H1 (cell line): ENCODE measurements around the gene GPR139. TPM values are rescaled to one million over a fixed set of nuclear protein-coding genes. Genes with fewer than 3 reads are reported as not detected.

Experiments
- CTCF ChIA-PET: fragments of 300-600 bp; sonication (Branson Sonifier 250); formaldehyde crosslinking; loops from one replicate; lab custom pipeline; 2021; ENCODE audit not compliant: partially characterized antibody; lab: Charles Lee
- POLR2A ChIA-PET: fragments of 300-600 bp; sonication (Branson Sonifier 250); formaldehyde crosslinking; loops from one replicate; lab custom pipeline; 2021; ENCODE audit warnings: inconsistent platforms; ENCODE audit not compliant: partially characterized antibody; lab: Charles Lee
- DNase-seq, 2 experiments: peaks; one replicate each; pipeline versions ENCODE4 v3.0.0 to v3.0.0-alpha.2; 2010 to 2022; ENCODE audit warnings: low spot score in 2 of 2, low read depth in 1 of 2, mixed read lengths in 1 of 2
- FAIRE-seq: peaks from 2 replicates; lab custom pipeline; 2011; peaks lifted over from hg19 to GRCh38; lab: Jason Lieb, UNC
- H2AFZ ChIP-seq: 2 replicates; pipeline ENCODE4 v1.8.1; 2012; ENCODE audit warnings: low read length, inconsistent platforms
- H2AK5ac ChIP-seq: 2 replicates; pipeline ENCODE4 v1.6.1; 2013; ENCODE audit warnings: low read depth, low read length
- H2BK120ac ChIP-seq: replicated peaks from 2 replicates; pipeline ENCODE3; 2013; ENCODE audit warnings: low read depth, low read length, inconsistent platforms
- H2BK12ac ChIP-seq: 2 replicates; pipeline ENCODE4 v1.6.1; 2013; ENCODE audit warnings: low read depth, low read length
- H2BK15ac ChIP-seq: 2 replicates; pipeline ENCODE4 v1.6.1; 2013; ENCODE audit warnings: low read length
- H2BK20ac ChIP-seq: 2 replicates; pipeline ENCODE4 v1.6.1; 2013; ENCODE audit warnings: low read length
- H2BK5ac ChIP-seq: 2 replicates; pipeline ENCODE4 v1.6.1; 2013; ENCODE audit warnings: low read depth, low read length
- H3K14ac ChIP-seq: 2 replicates; pipeline ENCODE4 v1.6.1; 2013; ENCODE audit warnings: inconsistent platforms; ENCODE audit not compliant: insufficient read length
- H3K18ac ChIP-seq: 2 replicates; pipeline ENCODE4 v1.6.1; 2013; ENCODE audit warnings: low read length; ENCODE audit errors: extremely low read depth
- H3K23ac ChIP-seq: 2 replicates; pipeline ENCODE4 v1.6.1; 2013; ENCODE audit warnings: inconsistent platforms; ENCODE audit not compliant: insufficient read length
- H3K23me2 ChIP-seq: 2 replicates; pipeline ENCODE4 v1.6.1; 2013; ENCODE audit warnings: low read depth, low read length
- H3K27ac ChIP-seq: 2 replicates; pipeline ENCODE4 v1.6.1; 2011; ENCODE audit warnings: low read depth, low read length, inconsistent platforms
- H3K27me3 ChIP-seq, 4 experiments: replicated peaks in 1 of 4; 1 replicate in 1 of 4; 2 replicates in 3 of 4; pipeline versions ENCODE4 v1.6.1 to v1.8.1; 2011 to 2013; ENCODE audit warnings: low read length in 3 of 4, mild to moderate bottlenecking in 3 of 4, inconsistent platforms in 2 of 4, mixed read lengths in 2 of 4, moderate library complexity in 1 of 4; ENCODE audit not compliant: control insufficient read depth in 3 of 4, insufficient read depth in 3 of 4; ENCODE audit errors: extremely low read depth in 1 of 4
- H3K36me3 ChIP-seq, 4 experiments: 2 replicates each; pipeline versions ENCODE4 v1.6.1 to v1.8.1; 2011 to 2013; ENCODE audit warnings: mild to moderate bottlenecking in 4 of 4, low read length in 3 of 4, moderate library complexity in 2 of 4, control low read depth in 1 of 4, inconsistent platforms in 1 of 4; ENCODE audit not compliant: insufficient read depth in 4 of 4, control insufficient read depth in 2 of 4
- H3K4ac ChIP-seq: replicated peaks from 2 replicates; pipeline ENCODE3; 2013; ENCODE audit warnings: low read length, low read depth, mixed read lengths, inconsistent platforms; ENCODE audit not compliant: insufficient read length
- H3K4me1 ChIP-seq, 4 experiments: replicated peaks in 1 of 4; 1 replicate in 1 of 4; 2 replicates in 3 of 4; pipeline versions ENCODE4 v1.6.1 to v1.8.1; 2011 to 2013; ENCODE audit warnings: low read length in 3 of 4, inconsistent platforms in 2 of 4, mixed read lengths in 1 of 4; ENCODE audit not compliant: insufficient read depth in 4 of 4, control insufficient read depth in 3 of 4
- H3K4me2 ChIP-seq, 2 experiments: 2 replicates each; pipeline versions ENCODE4 v1.6.1 to v1.8.1; 2011 to 2013; ENCODE audit warnings: low read depth in 2 of 2, low read length in 2 of 2, control low read depth in 1 of 2, inconsistent platforms in 1 of 2, mild to moderate bottlenecking in 1 of 2; ENCODE audit not compliant: insufficient read depth in 1 of 2
- H3K4me3 ChIP-seq, 4 experiments: fragments of 200-600, 300-600 bp in 1 of 4; sonication (generic), shearing (Covaris generic), sonication (Bioruptor Twin) in 1 of 4; 2 replicates each; pipeline versions ENCODE4 v1.5.1 to v1.8.1; 2011 to 2016; ENCODE audit warnings: low read length in 4 of 4, low read depth in 3 of 4, control low read depth in 2 of 4, inconsistent platforms in 2 of 4, mild to moderate bottlenecking in 2 of 4, mixed read lengths in 1 of 4, moderate library complexity in 1 of 4; ENCODE audit not compliant: insufficient read depth in 2 of 4; ENCODE audit errors: extremely low read depth in 1 of 4
- H3K56ac ChIP-seq: replicated peaks from 2 replicates; pipeline ENCODE3; 2013; ENCODE audit warnings: low read depth, mild to moderate bottlenecking, mixed read lengths, low read length, inconsistent platforms; ENCODE audit not compliant: insufficient read length
- H3K79me1 ChIP-seq: 2 replicates; pipeline ENCODE4 v1.6.1; 2013; ENCODE audit warnings: low read depth, low read length, control low read depth
- H3K79me2 ChIP-seq, 2 experiments: 2 replicates each; pipeline versions ENCODE4 v1.6.1 to v1.8.1; 2012 to 2013; ENCODE audit warnings: low read length in 2 of 2, mild to moderate bottlenecking in 2 of 2, inconsistent platforms in 1 of 2; ENCODE audit not compliant: insufficient read depth in 2 of 2, control insufficient read depth in 1 of 2
- H3K9ac ChIP-seq, 4 experiments: replicated peaks in 1 of 4; 1 replicate in 1 of 4; 2 replicates in 3 of 4; pipeline versions ENCODE4 v1.6.1 to v1.8.1; 2011 to 2013; ENCODE audit warnings: low read depth in 3 of 4, low read length in 3 of 4, control low read depth in 2 of 4, mild to moderate bottlenecking in 2 of 4, moderate library complexity in 2 of 4, inconsistent platforms in 1 of 4; ENCODE audit errors: extremely low read depth in 1 of 4
- H3K9me3 ChIP-seq, 2 experiments: 2 replicates each; pipeline versions ENCODE4 v1.6.1 to v1.8.1; 2012 to 2013; ENCODE audit warnings: mild to moderate bottlenecking in 2 of 2, moderate library complexity in 2 of 2, control low read depth in 1 of 2, inconsistent platforms in 1 of 2, low read depth in 1 of 2, low read length in 1 of 2, mixed read lengths in 1 of 2; ENCODE audit not compliant: insufficient read depth in 2 of 2
- H4K20me1 ChIP-seq, 2 experiments: replicated peaks in 1 of 2; 2 replicates each; pipeline versions ENCODE3 to v1.8.1; 2011 to 2013; ENCODE audit warnings: inconsistent platforms in 2 of 2, low read length in 2 of 2, mild to moderate bottlenecking in 1 of 2; ENCODE audit not compliant: insufficient read depth in 2 of 2, control insufficient read depth in 1 of 2
- H4K5ac ChIP-seq: 2 replicates; pipeline ENCODE4 v1.6.1; 2013; ENCODE audit warnings: low read length, low read depth, mixed read lengths, inconsistent platforms; ENCODE audit not compliant: insufficient read length
- H4K8ac ChIP-seq: 2 replicates; pipeline ENCODE4 v1.8.0; 2013; ENCODE audit warnings: mild to moderate bottlenecking, moderate library complexity, low read length, inconsistent platforms; ENCODE audit not compliant: insufficient read depth; ENCODE audit errors: extremely low read depth
- H4K91ac ChIP-seq: replicated peaks from 2 replicates; pipeline ENCODE3; 2013; ENCODE audit warnings: low read length, mixed read lengths, inconsistent platforms; ENCODE audit not compliant: insufficient read length
- KDM1A ChIP-seq: fragments of 200-600, 300-600 bp; sonication (generic); IDR thresholded peaks from 2 replicates; pipeline ENCODE4 v1.7.1; 2016; ENCODE audit warnings: mild to moderate bottlenecking, low read length, borderline replicate concordance
- KDM5A ChIP-seq: fragments of 200-600 bp; IDR thresholded peaks from 2 replicates; pipeline ENCODE4 v1.7.1; 2012; ENCODE audit warnings: mild to moderate bottlenecking, low read length, inconsistent platforms, mixed read lengths
- SAP30 ChIP-seq: fragments of 300-600 bp; sonication (generic); IDR thresholded peaks from 2 replicates; pipeline ENCODE4 v1.7.1; 2012; ENCODE audit warnings: low read length, moderate library complexity, mild to moderate bottlenecking, inconsistent platforms; ENCODE audit not compliant: insufficient read depth, insufficient replicate concordance
- WGBS, 2 experiments: shearing (Covaris generic) in 1 of 2; methylation state at CpG; one replicate each; pipeline versions ENCODE4 v1.1.6 to v1.1.7; 2013 to 2015; ENCODE audit warnings: low lambda C conversion rate in 2 of 2, mixed read lengths in 2 of 2, inconsistent platforms in 1 of 2, low coverage in 1 of 2, missing lambda C conversion rate in 1 of 2; ENCODE audit not compliant: insufficient replicate concordance in 2 of 2, insufficient coverage in 1 of 2, insufficient read length in 1 of 2; ENCODE audit errors: extremely low coverage in 1 of 2, missing lambda C conversion rate in 1 of 2; 5-methylcytosine and 5-hydroxymethylcytosine counted together
- polyA plus RNA-seq, 7 experiments: library from polyadenylated mRNA; depleted of rRNA in 3 of 7; stranded (reverse) in 5 of 7; unstranded in 2 of 7; fragments of >200 nt in 5 of 7; fragments of 200-250 nt in 2 of 7; gene quantifications; 1 replicate in 5 of 7; 2 replicates in 1 of 7; 4 replicates in 1 of 7; pipeline versions ENCODE4 v1.2.1 to v1.2.3, GENCODE V29; 2011 to 2013; ENCODE audit warnings: missing spikeins in 2 of 7, mixed read lengths in 2 of 7
- total RNA-seq: library from RNA; stranded (reverse); fragmentation: NEBNext Ultra II Directional; extraction: Animal tissue kit (Norgen Biotek cat#: 25700); gene quantifications from 2 replicates; pipeline ENCODE4 v1.2.1, GENCODE V29; 2021

Gene GPR139
- total and polyA plus RNA-seq, 2 of the 8 experiments (the other 6 are each of a cell fraction or from before 2014, with no cell fraction given), result 0.84 to 2.2 TPM

- Histone ChIP-seq H2AFZ (no peak overlapping the region), H2AK5ac (no peak overlapping the region), H3K9ac (no peak overlapping the region), H2BK20ac (no peak overlapping the region), H3K79me2 (no peaks in the 10 kb centered on the region), H3K56ac (no peak overlapping the region), H3K27me3 (no peaks in the 10 kb centered on the region), H3K9me3 (no peaks in the 10 kb centered on the region), H2BK15ac (no peak overlapping the region), H3K23ac (no peak overlapping the region), H4K91ac (no peak overlapping the region), H3K27ac (no peak overlapping the region), H4K8ac (no peak overlapping the region), H3K18ac (no peak overlapping the region), H3K14ac (no peak overlapping the region), H2BK5ac (no peak overlapping the region), H3K79me1 (peaks cover 2% of the 10 kb centered on the region; the same call in 1 of the 2 replicates), H3K23me2 (no peaks in the 10 kb centered on the region), H4K5ac (no peak overlapping the region), H3K4me1 (peaks cover 1 to 9% (median 4%) of the 10 kb centered on the region in 4 experiments; a peak in 2 of 7 replicates), H4K20me1 (no peaks in the 10 kb centered on the region), H3K4ac (no peak overlapping the region), H3K4me2 (no peak overlapping the region), H3K36me3 (no peaks in the 10 kb centered on the region), H2BK12ac (no peak overlapping the region), H3K4me3 (no peak overlapping the region), H2BK120ac (no peak overlapping the region)
- WGBS, 2 experiments, result 92% methylated on average over 9 of the region's 9 CpGs; no CpG with 5 or more reads in 1 of the 2 experiments
- POLR2A ChIA-PET, result no interaction called here
- CTCF ChIA-PET, result interaction anchor here (0.6 to 3.0 kb wide), 2 partner anchors 144 to 307 kb away, joined by 3 to 11 read pairs; no protein-coding TSS in a partner anchor
- no peak for TF ChIP-seq SAP30
- 0 out of 2 replicates have a peak, but pooled peaks have one; percentile 42 for TF ChIP-seq KDM1A
- TF ChIP-seq KDM5A, result no peak
- no peak for DNase-seq
- FAIRE-seq, result no peak
Measured at GRCh38 chr16:20051611-20052010, 22.1 kb downstream of the GPR139 start.
